Liver (tissue), 9 donors: ENCODE data around the gene SLC2A5. TPM values are rescaled to one million over a fixed set of nuclear protein-coding genes. Genes with fewer than 3 reads are reported as not detected.

Source experiments
- DNase-seq: peaks from one replicate; pipeline ENCODE4 v3.0.0-alpha.2; 2017; ENCODE audit warnings: low spot score
- H3K27ac ChIP-seq, 2 donors: one replicate each; pipeline ENCODE4 v1.7.0; 2013; ENCODE audit warnings: inconsistent platforms in 2 of 2, low read length in 2 of 2, control low read depth in 1 of 2, low read depth in 1 of 2, mild to moderate bottlenecking in 1 of 2
- H3K27me3 ChIP-seq, 4 donors: one replicate each; pipeline versions ENCODE4 v1.6.1 to v1.7.0; 2013; ENCODE audit warnings: low read length in 3 of 4, inconsistent platforms in 1 of 4, mild to moderate bottlenecking in 1 of 4, moderate library complexity in 1 of 4; ENCODE audit not compliant: control insufficient read depth in 4 of 4, insufficient read depth in 4 of 4
- H3K36me3 ChIP-seq, 4 donors: one replicate each; pipeline versions ENCODE4 v1.6.1 to v1.7.0; 2013; ENCODE audit warnings: low read length in 3 of 4, mild to moderate bottlenecking in 3 of 4, low read depth in 1 of 4, moderate library complexity in 1 of 4; ENCODE audit not compliant: control insufficient read depth in 4 of 4, insufficient read depth in 3 of 4
- H3K4me1 ChIP-seq, 4 donors: one replicate each; pipeline versions ENCODE4 v1.6.1 to v1.7.0; 2013; ENCODE audit warnings: low read length in 3 of 4, mild to moderate bottlenecking in 3 of 4, moderate library complexity in 1 of 4; ENCODE audit not compliant: control insufficient read depth in 4 of 4, insufficient read depth in 4 of 4
- H3K4me3 ChIP-seq, 3 donors: one replicate each; pipeline versions ENCODE4 v1.6.1 to v1.7.0; 2013; ENCODE audit warnings: low read length in 3 of 3, control low read depth in 1 of 3, low read depth in 1 of 3, mild to moderate bottlenecking in 1 of 3
- H3K9ac ChIP-seq, 2 donors: one replicate each; pipeline ENCODE4 v1.7.0; 2013; ENCODE audit warnings: low read length in 2 of 2, mild to moderate bottlenecking in 2 of 2, moderate library complexity in 2 of 2, control low read depth in 1 of 2, low read depth in 1 of 2
- H3K9me3 ChIP-seq, 4 donors: one replicate each; pipeline versions ENCODE4 v1.6.1 to v1.7.0; 2013; ENCODE audit warnings: low read length in 3 of 4; ENCODE audit not compliant: control insufficient read depth in 4 of 4
- FOXA1 ChIP-seq: IDR thresholded peaks from 2 replicates; pipeline ENCODE4 v1.6.1; 2016; ENCODE audit warnings: antibody characterized with exemption
- FOXA2 ChIP-seq: IDR thresholded peaks from 2 replicates; pipeline ENCODE4 v1.6.1; 2016; ENCODE audit warnings: antibody characterized with exemption
- GABPA ChIP-seq, 2 donors: IDR thresholded peaks in 1 of 2; conservative IDR thresholded peaks in 1 of 2; 2 replicates each; pipeline ENCODE4 v1.6.1; 2016; ENCODE audit warnings: antibody characterized with exemption in 2 of 2, mild to moderate bottlenecking in 1 of 2, moderate library complexity in 1 of 2
- JUND ChIP-seq, 2 donors: IDR thresholded peaks; 2 replicates each; pipeline ENCODE4 v1.6.1; 2016; ENCODE audit warnings: antibody characterized with exemption in 2 of 2
- NR2F2 ChIP-seq: IDR thresholded peaks from 2 replicates; pipeline ENCODE4 v1.6.1; 2016; ENCODE audit warnings: antibody characterized with exemption
- SP1 ChIP-seq: IDR thresholded peaks from 2 replicates; pipeline ENCODE4 v1.6.1; 2018; ENCODE audit warnings: antibody characterized with exemption, mild to moderate bottlenecking
- TAF1 ChIP-seq: conservative IDR thresholded peaks from 2 replicates; pipeline ENCODE4 v1.6.1; 2016; ENCODE audit warnings: antibody characterized with exemption, mild to moderate bottlenecking
- YY1 ChIP-seq: IDR thresholded peaks from 2 replicates; pipeline ENCODE4 v1.6.1; 2016; ENCODE audit warnings: antibody characterized with exemption, mild to moderate bottlenecking
- WGBS: extraction: QIAGEN DNeasy Blood & Tissue Kit; methylation state at CpG from one replicate; pipeline ENCODE4 v1.1.7; 2013; 5-methylcytosine and 5-hydroxymethylcytosine counted together
- polyA plus RNA-seq, 2 donors: library from polyadenylated mRNA; stranded (reverse) in 1 of 2; unstranded in 1 of 2; fragments of 200-250 nt in 1 of 2; fragments of >200 nt in 1 of 2; fragmentation: Nextera tagmentation in 1 of 2; extraction: Ambion mirVana in 1 of 2; gene quantifications; one replicate each; pipeline versions ENCODE4 v1.2.1 to v1.2.3, GENCODE V29; 2013 to 2015
- total RNA-seq, 2 donors: library from RNA; depleted of rRNA; stranded (reverse); fragments of >200 nt; gene quantifications; one replicate each; pipeline ENCODE4 v1.2.3, GENCODE V29; 2014
- TF ChIP-seq, protein P1 (sequence below): IDR thresholded peaks from 2 replicates; pipeline ENCODE4 v1.6.1; 2016; ENCODE audit warnings: antibody characterized with exemption, mild to moderate bottlenecking
- TF ChIP-seq, protein P2 (sequence below): IDR thresholded peaks from 2 replicates; pipeline ENCODE4 v1.6.1; 2016; ENCODE audit warnings: antibody characterized with exemption
- donor health status: healthy.
- donor health status: healthy.
- donor health status: healthy.
- donor health status: healthy.
- donor health status: healthy.

SLC2A5 gene
- total and polyA plus RNA-seq, 4 donors = 0.07 to 1.6 (median 0.13) TPM

DNA sequence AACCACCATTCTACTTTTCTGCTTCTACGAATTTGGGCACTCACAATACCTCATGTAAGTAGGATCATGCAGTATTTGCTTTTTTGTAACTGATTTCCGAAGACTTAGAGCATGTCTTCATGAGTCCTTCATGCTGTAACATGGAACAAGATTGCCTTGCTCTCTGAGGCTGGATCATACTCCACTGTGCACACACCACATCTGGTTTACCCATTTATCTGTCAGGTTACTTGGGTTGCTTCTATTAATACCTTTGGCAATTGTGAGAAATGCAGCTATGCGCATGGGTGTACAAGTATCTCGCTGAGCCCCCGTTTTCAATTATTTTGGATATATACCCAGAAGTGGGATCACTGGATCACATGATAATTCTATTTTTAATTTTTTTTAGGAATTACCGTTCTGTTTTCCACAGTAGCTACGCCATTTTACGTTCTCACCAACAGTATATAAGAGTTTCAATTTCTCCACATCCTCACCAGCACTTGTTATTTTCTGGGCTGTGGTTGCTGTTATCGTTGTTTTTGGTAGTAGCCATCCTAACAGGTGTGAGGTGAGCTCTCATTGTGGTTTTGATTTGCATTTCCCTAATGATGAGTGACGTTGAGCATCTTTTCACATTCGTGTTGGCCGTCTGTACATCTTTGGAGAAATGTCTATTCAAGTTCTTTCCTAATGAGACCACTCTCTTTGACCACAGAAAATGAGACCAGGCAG is 10.7 kb upstream of the SLC2A5 start (continued):
- TF ChIP-seq, protein P1, sequence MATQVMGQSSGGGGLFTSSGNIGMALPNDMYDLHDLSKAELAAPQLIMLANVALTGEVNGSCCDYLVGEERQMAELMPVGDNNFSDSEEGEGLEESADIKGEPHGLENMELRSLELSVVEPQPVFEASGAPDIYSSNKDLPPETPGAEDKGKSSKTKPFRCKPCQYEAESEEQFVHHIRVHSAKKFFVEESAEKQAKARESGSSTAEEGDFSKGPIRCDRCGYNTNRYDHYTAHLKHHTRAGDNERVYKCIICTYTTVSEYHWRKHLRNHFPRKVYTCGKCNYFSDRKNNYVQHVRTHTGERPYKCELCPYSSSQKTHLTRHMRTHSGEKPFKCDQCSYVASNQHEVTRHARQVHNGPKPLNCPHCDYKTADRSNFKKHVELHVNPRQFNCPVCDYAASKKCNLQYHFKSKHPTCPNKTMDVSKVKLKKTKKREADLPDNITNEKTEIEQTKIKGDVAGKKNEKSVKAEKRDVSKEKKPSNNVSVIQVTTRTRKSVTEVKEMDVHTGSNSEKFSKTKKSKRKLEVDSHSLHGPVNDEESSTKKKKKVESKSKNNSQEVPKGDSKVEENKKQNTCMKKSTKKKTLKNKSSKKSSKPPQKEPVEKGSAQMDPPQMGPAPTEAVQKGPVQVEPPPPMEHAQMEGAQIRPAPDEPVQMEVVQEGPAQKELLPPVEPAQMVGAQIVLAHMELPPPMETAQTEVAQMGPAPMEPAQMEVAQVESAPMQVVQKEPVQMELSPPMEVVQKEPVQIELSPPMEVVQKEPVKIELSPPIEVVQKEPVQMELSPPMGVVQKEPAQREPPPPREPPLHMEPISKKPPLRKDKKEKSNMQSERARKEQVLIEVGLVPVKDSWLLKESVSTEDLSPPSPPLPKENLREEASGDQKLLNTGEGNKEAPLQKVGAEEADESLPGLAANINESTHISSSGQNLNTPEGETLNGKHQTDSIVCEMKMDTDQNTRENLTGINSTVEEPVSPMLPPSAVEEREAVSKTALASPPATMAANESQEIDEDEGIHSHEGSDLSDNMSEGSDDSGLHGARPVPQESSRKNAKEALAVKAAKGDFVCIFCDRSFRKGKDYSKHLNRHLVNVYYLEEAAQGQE = no peak

DNA sequence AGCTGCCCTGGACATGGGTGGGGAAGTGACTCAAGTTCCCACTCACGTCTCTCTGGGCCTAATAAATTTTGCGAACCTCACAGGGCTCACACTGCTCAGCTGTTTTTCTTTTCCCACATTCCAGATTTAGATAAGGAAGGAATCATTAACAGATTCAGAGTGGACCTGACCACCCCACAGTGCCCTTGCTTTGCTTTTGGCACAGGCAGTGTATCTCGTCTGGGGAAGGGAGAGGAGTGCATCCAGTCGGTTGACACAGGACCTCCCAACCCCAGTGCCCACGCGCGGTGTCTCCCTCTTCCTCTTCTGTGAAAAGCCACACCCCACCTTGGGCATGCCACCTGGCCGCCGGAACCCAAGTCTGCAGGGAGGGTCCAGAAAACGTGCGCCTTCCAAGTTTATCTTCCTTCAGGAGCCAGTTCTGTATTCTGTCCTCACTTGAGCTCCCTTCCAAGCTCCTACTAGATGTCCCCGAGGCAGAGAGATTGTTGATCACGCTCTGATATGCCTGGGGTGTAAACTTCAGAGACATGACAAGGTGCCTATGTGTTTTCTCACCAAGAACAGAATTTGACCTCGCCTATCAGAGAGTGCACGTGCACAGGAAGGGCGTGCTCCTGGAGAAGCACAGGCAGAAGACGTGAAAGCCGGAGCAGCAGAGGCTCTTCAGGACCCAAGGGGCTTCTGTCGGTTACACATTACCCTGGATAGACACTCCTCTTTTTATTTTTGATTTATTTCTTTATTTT is 9.5 kb upstream of the SLC2A5 start:
- Histone ChIP-seq H3K9ac (no peak overlapping the region), H3K27ac (no peak overlapping the region), H3K27me3 (no peaks in the 10 kb centered on the region), H3K4me1 (peaks cover 0 to 3% (median 0%) of the 10 kb centered on the region in 4 donors), H3K4me3 (no peak overlapping the region), H3K9me3 (no peaks in the 10 kb centered on the region), H3K36me3 (no peaks in the 10 kb centered on the region)
- no peak for DNase-seq
- TF ChIP-seq FOXA2 (no peak), FOXA1 (no peak)
- WGBS = 64% methylated on average over 19 of the region's 19 CpGs

DNA sequence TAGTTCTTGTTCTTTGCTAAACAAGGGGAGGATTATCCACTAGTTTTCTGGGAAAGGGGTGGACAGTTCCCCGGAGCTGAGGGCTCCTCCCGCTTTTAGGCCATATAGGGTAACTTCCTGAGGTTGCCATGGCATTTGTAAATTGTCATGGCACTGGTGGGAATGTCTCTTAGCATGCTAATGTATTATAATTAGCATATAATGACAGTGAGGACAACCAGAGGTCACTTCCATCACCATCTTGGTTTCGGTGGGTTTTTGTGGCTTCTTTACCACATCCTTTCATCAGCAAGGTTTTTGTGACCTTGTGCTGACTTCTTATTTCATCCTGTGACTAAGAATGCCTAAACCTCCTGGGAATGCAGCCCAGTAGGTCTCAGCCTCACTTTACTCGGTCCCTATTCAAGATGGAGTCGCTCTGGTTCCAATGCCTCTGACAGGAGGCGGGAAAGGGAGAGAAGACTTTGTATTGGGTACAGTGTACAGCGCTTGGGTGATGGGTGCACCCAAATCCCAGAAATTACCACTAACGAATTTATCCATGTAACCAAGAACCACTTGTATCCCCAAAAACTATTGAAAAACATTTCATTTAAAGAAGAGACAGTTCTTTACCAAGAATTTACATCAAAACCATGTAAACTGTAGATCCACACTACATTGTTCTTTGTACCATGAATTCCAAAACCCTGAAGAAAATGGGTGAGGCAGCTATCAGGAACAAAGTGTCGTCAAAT is 8.7 kb upstream of the SLC2A5 start:
- no peak for DNase-seq
- WGBS = 87% methylated on average over 9 of the region's 9 CpGs
- peaks cover 0 to 3% (median 0%) of the 10 kb centered on the region in 4 donors for H3K4me1 ChIP-seq
- H3K9ac ChIP-seq = no peak overlapping the region
- no peaks in the 10 kb centered on the region for H3K36me3 ChIP-seq
- H3K27me3 ChIP-seq = no peaks in the 10 kb centered on the region
- no peak overlapping the region for H3K4me3 ChIP-seq
- no peak overlapping the region for H3K27ac ChIP-seq
- no peaks in the 10 kb centered on the region for H3K9me3 ChIP-seq
- TF ChIP-seq NR2F2 = no peak
- no peak for TF ChIP-seq SP1
- no peak for TF ChIP-seq TAF1
- TF ChIP-seq YY1 = no peak
- TF ChIP-seq GABPA (IDR thresholded peaks at IDR 0.05 in 1 of 2, conservative IDR thresholded peaks at IDR 0.05 in 1 of 2) = no peak
- TF ChIP-seq FOXA1 = no peak
- no peak for TF ChIP-seq JUND (IDR thresholded peaks at IDR 0.05)
- TF ChIP-seq, protein P2, sequence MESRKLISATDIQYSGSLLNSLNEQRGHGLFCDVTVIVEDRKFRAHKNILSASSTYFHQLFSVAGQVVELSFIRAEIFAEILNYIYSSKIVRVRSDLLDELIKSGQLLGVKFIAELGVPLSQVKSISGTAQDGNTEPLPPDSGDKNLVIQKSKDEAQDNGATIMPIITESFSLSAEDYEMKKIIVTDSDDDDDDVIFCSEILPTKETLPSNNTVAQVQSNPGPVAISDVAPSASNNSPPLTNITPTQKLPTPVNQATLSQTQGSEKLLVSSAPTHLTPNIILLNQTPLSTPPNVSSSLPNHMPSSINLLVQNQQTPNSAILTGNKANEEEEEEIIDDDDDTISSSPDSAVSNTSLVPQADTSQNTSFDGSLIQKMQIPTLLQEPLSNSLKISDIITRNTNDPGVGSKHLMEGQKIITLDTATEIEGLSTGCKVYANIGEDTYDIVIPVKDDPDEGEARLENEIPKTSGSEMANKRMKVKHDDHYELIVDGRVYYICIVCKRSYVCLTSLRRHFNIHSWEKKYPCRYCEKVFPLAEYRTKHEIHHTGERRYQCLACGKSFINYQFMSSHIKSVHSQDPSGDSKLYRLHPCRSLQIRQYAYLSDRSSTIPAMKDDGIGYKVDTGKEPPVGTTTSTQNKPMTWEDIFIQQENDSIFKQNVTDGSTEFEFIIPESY = no peak
- no peak for TF ChIP-seq FOXA2
